GM20431 (cell line): ENCODE results near the gene NAGPA.

Source experiments
- in situ Hi-C: fragments of 300-500 bp; cut with MseI, MboI; formaldehyde crosslinking; loops from one replicate; pipeline ENCODE4 v1.15.0; 2020; ENCODE audit warnings: low sequenced_read_pairs; ENCODE audit not compliant: unreplicated experiment

The NAGPA gene

GRCh38 chr16:5032748-5033167, 977 bp downstream of the NAGPA start:
- in situ Hi-C loops = no loop called here

- in situ Hi-C loops = no loop called here
Observed at GRCh38 chr16:5031601-5032000, 2.1 kb downstream of the NAGPA start.

- in situ Hi-C loops = no loop called here
Observed at GRCh38 chr16:5030251-5030870, 3.4 kb downstream of the NAGPA start.

GRCh38 chr16:5028950-5029475, 4.7 kb downstream of the NAGPA start:
- in situ Hi-C loops = no loop called here

GRCh38 chr16:5027575-5028235, 6.0 kb downstream of the NAGPA start:
- in situ Hi-C loops = no loop called here

- in situ Hi-C loops = no loop called here
Observed at GRCh38 chr16:5027086-5027485, 6.6 kb downstream of the NAGPA start.

GRCh38 chr16:5026664-5027063, 7.1 kb downstream of the NAGPA start:
- in situ Hi-C loops = no loop called here

GRCh38 chr16:5025171-5025632, 8.5 kb downstream of the NAGPA start:
- in situ Hi-C loops = no loop called here

- in situ Hi-C loops = no loop called here
Observed at GRCh38 chr16:5024632-5025031, 9.1 kb downstream of the NAGPA start.

- in situ Hi-C loops = no loop called here
Observed at GRCh38 chr16:5022521-5022920, 11.2 kb downstream of the NAGPA start.

GRCh38 chr16:5020551-5020950, 13.2 kb downstream of the NAGPA start:
- in situ Hi-C loops = no loop called here

GRCh38 chr16:5019775-5020174, 14.0 kb downstream of the NAGPA start:
- in situ Hi-C loops = no loop called here

GRCh38 chr16:5018793-5019192, 14.9 kb downstream of the NAGPA start:
- in situ Hi-C loops = no loop called here

GRCh38 chr16:5017678-5017969, 16.1 kb downstream of the NAGPA start:
- in situ Hi-C loops = no loop called here

- in situ Hi-C loops = no loop called here
Observed at GRCh38 chr16:5016967-5017677, 16.6 kb downstream of the NAGPA start.

GRCh38 chr16:5015887-5016286, 17.8 kb downstream of the NAGPA start:
- in situ Hi-C loops = no loop called here

- in situ Hi-C loops = no loop called here
Observed at GRCh38 chr16:5015351-5015750, 18.4 kb downstream of the NAGPA start.

- in situ Hi-C loops = no loop called here
Observed at GRCh38 chr16:5012887-5013286, 20.8 kb downstream of the NAGPA start.

- in situ Hi-C loops = no loop called here
Observed at GRCh38 chr16:5011637-5012036, 22.1 kb downstream of the NAGPA start.

GRCh38 chr16:5010576-5011329, 23.0 kb downstream of the NAGPA start:
- in situ Hi-C loops = no loop called here

GRCh38 chr16:5008311-5008731, 25.4 kb downstream of the NAGPA start:
- in situ Hi-C loops = no loop called here
